ENCODE measurements around the gene TCTA.
"Not testable (repeated sequence)": the region's sequence is repeated elsewhere in the genome, so short reads cannot be mapped to it uniquely, and the experiment has no call there.

The TCTA gene, protein sequence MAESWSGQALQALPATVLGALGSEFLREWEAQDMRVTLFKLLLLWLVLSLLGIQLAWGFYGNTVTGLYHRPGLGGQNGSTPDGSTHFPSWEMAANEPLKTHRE

DNA sequence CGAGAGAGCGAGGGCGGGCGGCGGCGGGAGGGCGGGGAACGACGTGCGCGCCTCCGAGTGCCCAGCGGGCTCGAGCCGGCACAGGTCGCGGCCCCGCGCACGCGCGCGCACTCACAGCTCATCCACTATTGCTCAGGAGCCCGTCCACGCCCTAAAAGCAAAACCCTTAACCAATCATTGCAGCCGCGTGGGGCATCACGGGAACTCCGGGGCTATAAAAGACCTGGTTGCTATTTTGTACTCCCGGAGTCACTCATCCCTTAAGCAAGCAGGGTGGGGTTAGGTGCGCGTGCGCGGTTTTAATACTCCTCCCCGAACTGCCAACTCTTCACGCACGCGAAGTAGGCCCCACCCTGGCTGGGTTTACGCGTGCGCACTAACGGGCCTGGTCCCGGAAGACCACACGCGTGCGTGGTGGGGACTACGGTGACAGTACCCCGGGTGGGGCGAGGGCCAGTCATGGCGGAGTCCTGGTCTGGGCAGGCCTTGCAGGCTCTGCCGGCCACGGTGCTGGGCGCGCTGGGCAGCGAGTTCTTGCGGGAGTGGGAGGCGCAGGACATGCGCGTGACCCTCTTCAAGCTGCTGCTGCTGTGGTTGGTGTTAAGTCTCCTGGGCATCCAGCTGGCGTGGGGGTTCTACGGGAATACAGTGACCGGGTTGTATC, at the start of gene TCTA, which contains the start of gene RHOA:
TSS of gene TCTA (plus strand) at position 456 of the 664 bp plus-strand sequence. CDS start at position 460, 4 bp downstream.
TSS of gene RHOA (minus strand) at position 9 of the 664 bp plus-strand sequence. CDS start 36,387 bp downstream, outside the sequence.
- peak; percentile 98 for DNase-seq (ENCODE audit: low read depth)

DNA sequence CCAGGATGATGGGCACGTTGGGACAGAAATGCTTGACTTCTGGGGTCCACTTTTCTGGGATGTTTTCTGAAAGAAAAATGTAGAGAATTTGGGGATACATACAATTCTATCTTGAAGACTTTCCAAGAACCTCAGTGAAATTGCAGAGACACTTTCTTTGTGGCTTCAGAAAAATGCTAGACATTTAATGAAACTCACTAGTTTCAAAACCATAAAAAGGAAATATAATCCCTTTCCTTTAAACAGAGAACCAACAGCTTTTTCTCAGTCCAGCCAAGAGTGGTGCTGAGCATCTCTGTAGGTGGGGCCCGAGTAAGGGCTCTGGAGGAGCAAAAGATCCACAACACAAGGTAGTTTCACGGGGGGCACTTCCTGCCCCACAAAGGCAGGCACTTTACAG, 49.7 kb upstream of the TCTA start:
- no peak for DNase-seq (ENCODE audit: low read depth)

DNA sequence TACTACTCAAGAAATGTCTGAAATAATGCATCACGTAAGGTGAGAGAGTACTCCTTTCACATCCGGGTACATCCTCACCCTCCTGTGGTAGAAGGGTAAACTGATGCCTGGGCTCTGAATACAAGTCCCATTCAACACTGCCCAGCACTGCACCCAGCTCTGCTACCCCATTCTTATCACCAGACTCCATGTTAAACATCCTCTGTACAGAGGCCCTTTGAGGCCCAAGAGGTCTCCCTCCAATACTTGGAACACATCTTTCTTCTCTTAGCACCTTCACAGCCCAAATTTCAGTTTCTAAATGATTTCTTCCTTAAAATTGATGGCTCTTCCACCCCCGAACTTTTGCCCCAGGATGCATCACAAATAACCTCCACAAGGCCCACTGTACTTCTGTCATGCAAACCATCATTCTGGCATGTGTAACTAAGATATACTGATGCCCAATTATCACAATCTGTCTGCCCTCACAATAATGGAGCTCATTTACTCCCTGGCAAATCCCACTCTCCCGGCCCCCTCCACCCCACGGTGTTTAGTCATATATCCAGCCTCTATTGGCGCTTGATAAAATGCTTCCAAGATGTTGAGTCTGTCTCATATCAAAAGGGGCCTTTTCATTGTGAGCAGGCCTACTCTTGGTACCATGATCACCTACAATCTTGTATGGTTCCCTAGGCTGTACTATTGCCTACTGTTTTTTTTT, 41.5 kb upstream of the TCTA start:
- DNase-seq (ENCODE audit: low read depth), result no peak

DNA sequence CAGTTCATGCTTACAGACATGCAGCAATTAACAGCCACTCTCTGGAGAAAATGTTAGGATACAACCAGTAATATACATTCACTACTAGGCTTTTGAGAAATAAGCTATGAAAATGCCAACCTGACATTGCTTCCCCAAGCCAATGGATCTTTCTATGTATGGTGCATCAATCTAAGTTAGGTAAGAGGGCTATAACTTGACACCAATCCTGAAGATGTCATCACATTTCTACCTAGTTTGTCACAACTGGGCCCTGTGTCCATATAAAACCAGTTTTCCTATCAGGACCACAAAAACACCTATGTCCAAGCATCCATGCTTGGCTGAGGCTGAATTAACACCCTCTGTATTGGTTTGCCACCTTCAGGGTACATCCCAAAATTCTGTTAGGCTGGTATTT, 40.3 kb upstream of the TCTA start:
- DNase-seq (ENCODE audit: low read depth), result no peak

DNA sequence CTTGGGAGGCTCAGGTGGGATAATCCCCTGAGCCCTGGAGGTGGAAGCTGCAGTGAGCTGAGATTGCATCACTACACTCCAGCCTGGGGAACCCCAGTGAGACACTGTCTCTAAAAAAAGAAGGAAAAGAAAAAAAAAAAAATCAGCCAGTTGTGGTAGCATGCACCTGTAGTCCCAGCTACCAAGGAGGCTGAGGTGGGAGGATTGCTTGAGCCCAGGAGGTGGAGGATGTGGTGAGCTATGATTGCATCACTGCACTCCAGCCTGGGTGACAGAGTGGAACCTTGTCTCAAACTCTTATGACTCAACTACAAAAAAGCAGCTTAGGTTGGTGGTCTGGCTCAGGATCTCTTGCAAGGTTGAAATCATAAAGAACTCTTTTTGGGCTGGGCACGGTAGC, 34.7 kb upstream of the TCTA start:
- DNase-seq (ENCODE audit: low read depth), result peak; percentile 10

DNA sequence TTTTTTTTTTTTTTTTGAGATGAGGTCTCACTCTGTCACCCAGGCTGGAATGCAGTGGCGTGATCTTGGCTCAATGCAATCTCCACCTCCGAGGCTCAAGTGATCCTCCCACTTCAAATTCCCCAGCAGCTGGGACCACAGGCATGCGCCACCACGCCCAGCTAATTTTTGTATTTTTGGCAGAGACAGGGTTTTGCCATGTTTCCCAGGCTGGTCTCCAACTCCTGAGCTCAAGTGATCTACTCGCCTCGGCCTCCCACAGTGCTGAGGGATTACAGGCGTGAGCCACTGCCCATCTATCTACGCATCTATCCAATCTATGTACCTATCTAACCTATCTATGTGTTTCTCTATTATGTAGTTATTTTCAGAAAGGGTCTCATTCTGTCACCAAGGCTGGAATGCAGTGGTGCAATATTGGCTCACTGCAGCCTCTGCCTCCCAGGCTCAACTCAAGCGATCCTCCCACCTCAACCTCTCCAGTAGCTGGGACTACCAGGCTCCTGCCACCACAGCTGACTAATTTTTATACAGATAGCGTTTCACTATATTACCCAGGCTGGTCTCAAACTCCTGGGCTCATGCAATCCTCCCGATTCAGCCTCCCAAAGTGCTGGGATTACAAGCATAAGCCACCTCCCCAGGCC, 33.9 kb upstream of the TCTA start:
- no peak for DNase-seq (ENCODE audit: low read depth)

DNA sequence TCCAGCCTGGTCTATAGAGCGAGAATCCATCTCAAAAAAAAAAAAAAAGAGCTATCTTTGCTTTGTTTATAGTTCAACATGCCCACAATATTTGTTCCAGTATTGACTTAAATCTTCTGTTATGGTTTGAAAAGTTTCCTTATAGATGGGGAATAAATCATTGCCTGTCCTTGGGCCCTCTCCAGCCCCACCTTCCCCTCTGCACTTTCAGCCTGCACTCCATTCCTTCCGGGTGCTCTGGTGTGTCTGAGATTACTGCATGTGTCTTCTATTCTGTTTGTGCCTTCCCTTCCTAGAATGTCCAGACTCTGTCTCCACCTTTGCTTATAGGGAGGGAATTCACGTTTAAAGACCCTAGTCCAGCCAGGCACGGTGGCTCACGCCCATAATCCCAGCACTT, 28.8 kb upstream of the TCTA start:
- DNase-seq (ENCODE audit: low read depth), result no peak

DNA sequence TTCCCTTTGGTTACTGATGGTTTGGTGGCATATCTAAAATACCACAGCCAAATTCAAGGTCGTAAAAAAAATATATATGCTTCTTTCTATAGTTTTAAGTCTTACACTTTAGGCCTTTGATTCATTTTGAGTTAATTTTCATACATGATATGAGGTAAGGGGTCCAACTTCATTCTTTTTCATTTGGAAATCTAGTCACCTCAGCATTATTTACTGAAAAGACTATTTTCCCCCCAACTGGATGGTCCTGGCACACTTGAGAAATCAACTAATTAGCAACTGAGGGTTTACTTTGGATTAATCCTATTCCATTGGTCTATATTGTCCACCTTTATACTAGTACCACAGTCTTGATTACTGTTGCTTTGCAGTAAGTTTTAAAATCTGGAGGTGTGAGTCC, 26.6 kb upstream of the TCTA start:
- no peak for DNase-seq (ENCODE audit: low read depth)

DNA sequence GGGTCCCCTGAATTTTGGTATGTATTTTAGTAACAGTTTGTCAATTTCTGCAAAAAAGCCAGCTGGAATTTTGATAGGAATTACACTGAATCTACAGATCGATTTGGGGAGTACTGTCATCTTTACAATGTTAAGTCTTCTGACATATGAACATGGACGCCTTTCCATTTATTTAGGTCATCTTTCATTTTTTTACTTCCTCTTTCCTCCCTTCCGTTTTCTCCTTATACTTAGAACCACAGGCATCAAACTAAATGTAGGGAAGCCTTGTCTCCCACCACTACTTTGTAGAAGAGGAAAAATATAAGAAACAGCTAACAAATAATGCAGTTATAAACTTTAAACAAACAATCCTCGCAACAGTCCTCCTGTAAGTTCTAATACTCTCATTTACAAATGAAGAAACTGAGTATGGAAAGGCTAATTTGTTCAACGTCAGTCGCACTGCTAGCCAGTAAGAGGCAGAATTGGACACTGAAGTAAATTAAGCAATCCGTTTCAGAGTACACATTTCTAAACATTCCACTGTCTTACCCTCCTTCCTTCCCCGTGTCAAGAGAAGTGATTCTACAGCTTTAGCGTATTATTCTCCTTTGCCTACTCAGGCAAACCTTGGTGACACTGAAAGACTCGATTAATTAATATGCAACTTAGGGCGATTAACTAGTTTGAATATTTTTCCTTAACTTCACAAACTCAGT, 26.0 kb upstream of the TCTA start:
- no peak for DNase-seq (ENCODE audit: low read depth)

DNA sequence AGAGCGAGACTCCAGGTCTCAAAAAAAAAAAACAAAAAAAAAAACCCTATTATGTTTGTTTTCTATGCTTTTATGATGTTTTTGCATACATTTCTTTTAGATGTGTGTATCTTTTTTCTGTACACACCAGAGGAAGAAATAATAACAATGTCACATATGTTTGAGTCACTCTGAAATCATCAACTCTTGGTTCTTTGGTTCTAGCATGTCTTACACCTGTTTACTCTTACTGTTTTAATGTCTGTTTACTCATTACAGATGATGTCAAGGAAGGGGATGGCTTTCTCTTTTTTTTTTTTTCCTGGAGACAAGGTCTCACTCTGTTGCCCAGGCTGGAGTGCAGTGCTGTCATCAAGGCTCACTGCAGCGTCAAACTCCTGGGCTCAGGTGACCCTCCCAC, 24.5 kb upstream of the TCTA start:
- DNase-seq (ENCODE audit: low read depth), result no peak

DNA sequence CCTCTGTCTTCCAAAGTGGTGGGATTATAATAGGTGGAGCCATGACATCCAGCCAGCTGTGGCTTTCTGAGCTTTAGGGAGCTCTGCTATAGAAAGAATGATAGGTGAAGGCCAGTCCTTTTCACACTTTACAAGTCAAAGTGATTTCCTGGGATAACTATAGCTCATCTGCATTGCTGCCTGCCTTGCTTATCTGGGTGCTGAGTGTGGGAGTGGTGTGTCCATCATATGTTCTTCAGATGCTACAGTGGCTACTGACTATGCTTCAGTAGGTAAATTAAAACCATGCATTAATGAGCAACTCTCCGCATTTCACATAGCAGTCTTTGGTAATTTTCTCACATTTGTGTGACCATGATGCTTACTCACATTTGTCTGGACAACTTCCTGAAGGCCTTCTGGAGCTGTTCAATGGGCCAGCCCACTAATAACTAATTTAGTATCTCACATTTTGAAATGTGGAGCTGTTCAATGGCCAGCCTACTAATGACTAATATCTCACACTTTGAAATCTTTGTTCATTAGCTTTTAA, 23.9 kb upstream of the TCTA start:
- DNase-seq (ENCODE audit: low read depth), result no peak

DNA sequence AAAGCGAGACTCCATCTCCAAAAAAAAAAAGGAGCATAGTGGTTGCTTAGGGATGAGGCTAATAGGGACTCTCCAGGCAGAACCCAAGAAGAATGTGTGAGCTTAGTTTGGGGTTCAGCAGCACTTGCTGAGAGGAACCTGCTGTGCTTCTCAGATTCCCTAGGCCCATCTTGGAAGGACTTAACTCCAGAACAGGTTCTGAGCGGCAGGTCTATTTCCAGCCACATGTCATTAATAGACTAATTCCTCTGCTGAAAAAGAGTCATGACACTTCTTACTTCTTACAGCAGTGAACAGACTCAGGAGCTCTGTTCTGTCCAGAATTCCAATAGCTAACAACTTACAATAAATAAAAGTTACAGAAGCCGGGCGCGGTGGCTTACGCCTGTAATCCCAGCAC, 22.9 kb upstream of the TCTA start:
- DNase-seq (ENCODE audit: low read depth), result no peak

DNA sequence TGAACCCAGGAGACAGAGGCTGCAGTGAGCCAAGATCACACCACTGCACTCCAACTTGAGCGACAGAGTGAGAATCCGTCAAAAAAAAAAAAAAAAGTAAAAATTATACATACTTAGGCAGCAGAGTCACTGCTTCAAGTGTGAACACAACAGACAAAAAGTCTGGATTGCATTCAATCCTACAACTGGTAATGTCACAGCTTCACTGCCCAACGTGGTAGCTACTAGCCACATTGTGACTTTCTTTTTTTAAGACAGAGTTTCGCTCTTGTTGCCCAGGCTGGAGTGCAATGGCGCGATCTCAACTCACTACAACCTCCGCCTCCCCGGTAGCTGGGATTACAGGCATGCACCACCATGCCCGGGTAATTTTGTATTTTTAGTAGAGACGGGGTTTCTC, 20.9 kb upstream of the TCTA start:
- DNase-seq (ENCODE audit: low read depth), result not testable (repeated sequence)

DNA sequence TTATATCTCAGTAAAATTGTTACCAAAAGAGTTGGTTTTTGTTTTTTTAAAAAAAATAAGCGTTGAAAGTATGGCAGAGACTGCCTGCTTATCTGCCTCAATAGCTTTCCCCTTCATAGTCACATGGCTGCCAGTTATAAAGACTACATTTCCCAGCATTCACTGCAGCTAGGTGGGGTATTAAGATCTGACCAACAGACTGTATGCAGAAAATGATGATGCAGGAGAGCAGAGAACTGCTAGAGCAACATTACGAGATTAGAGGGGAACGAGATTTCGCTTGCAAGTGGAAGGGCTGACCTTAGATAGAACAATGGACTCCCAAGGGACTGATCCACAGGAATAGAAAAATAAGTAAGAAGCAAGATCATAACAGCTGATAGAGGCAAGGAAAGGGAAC, 14.8 kb upstream of the TCTA start:
- DNase-seq (ENCODE audit: low read depth), result no peak

DNA sequence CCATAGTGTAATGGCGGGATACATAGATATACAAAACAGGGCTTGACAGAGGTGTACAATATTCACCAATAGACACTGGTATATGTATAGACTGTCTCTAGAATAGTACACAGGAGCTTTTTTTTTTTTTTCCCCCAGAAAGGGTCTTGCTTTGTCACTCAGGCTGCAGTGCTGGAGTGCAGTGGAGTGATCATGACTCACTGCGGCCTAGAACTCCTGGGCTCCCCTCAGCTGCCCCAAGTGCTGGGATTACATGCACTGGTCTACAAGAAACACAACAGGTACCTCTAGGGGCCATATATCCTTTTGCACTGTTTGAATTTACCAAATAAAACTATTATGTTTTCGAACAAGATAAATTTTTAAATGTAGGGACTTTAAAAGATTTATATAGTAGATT, 12.8 kb upstream of the TCTA start:
- no peak for DNase-seq (ENCODE audit: low read depth)

DNA sequence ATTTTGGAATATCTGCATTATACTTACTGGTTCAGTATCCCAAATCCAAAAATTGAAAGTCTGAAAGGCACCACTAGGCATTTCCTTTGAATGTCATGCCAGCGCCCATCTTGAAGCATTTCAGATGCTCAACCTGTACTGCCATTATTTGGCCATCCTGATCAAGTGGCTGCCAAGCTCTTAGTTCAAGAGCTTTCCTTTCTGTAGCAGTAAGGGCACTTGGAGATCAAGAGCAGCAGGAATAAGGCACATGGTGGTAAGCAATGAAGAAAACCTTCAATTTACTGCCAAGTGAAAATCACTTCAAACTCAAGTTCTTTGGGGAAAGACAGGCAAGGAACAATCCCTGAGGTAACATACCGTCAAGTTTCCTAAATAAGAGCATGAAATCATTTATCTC, 10.5 kb upstream of the TCTA start:
- DNase-seq (ENCODE audit: low read depth), result no peak

DNA sequence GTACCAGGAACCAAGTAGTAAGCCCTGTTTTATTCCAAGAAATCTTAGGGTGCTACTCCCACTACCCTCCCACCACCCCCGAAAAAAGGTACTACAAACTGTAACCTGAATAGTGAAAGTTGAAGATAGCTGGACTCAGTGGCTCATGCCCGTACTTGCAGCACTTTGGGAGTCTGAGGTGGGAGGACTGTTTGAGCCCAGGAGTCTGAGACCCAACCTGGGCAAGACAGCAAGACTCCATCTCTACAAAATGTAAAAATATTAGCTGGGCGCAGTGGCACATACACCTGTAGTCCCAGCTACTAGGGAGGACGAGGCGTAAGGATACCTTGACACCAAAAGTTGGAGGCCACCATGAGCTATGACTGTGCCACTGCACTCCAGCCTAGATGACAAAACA, 8.3 kb upstream of the TCTA start:
- DNase-seq (ENCODE audit: low read depth), result no peak

DNA sequence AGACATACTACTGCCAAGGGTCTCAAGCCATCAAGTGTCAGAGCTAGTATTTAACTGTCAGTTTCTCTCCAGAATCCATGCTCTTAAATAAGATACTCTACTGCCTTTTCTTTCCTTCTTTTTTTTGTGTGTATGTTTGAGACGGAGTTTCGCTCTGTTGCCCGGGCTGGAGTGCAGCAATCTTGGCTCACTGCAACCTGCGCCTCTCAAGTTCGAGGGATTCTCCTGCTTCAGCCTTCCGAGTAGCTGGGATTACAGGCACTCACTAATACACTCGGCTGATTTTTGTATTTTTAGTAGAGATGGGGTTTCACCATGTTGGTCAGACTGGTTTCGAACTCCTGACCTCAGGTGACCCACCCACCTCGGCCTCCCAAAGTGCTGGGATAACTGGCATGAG, 6.7 kb upstream of the TCTA start:
- DNase-seq (ENCODE audit: low read depth), result not testable (repeated sequence)

DNA sequence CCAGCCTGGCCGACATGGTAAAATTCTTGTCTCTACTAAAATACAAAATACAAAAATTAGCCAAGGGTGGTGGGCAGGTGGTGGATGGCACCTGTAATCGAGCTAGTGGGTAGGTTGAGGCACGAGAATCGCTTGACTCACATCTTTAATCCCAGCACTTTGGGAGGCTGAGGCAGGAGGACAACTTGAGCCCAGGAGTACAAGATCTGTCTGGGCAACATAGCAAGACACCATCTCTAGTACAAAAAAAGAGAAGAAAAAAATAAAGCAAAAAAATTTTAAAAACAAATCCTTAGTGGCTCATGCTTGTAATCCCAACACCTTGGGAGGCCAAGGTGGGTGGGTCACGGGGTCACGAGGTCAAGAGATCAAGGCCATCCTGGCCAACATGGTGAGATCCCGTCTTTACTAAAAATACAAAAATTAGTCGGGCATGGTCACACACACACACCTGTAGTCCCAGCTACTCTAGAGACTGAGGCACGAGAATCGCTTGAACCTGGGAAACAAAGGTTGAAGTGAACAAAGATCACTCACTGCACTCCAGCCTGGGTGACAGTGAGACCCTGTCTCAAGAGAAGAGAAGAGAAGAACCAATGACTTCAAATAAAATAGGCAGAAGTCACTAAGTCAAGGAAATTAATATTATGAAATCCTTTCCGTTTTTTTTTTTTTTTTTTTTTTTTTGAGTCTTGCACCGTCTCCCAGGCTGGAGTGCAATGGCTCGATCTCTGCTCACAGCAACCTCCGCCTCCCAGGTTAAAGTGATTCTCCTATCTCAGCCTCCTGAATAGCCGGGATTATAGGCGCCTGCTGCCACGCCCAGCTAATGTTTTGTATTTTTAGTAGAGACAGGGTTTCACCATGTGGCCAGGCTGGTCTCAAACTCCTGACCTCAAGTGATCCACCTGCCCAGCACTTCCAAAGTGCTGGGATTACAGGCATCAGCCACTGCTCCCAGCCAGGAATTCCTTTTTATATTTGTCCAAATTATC, 5.4 kb upstream of the TCTA start:
- DNase-seq (ENCODE audit: low read depth), result no peak

DNA sequence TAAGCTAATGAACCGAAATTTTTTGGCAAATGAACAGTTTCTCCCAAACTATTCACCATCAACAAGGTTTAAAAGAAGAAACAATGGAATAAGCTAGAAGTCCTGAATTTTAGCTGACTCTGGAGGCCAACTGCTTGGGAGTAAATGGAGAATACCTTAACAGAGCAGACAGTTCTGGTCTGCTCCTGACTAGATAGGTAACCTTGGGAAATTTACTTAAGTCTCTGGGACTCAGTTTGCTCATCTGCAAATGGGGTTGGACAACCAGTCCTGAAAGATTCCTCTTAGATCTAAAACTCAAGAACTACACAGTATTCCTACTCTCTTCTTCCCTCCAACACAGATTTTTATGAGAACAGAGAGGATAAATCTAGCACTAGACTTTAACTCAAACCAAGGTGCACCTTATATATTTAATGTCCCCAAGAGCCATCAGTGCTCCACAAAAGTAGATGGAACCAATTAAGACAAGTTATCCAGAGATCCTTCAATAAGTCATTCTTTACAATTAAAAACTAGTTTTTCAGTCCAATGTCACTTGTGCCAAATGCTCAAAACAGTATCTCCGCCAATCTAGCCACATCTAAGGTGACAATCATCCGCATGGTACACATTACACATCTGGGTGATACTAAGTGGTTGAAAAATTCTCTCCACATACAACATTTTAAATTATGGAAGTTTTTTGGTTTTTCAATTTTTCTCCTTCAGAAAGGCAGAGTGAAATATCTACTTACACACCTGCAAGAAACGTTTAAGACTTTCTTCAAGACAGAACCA, 2.0 kb upstream of the TCTA start:
- DNase-seq (ENCODE audit: low read depth), result no peak
